DMS153 treated with DMSO at 0.1 percent for 48 hours (cell line): ENCODE results near the gene ARHGAP22.

Experiments
- DNase-seq: peaks from one replicate; lab custom pipeline; 2025; ENCODE audit not compliant: unreplicated experiment; lab: John Stamatoyannopoulos, UW

ARHGAP22 gene

DNA sequence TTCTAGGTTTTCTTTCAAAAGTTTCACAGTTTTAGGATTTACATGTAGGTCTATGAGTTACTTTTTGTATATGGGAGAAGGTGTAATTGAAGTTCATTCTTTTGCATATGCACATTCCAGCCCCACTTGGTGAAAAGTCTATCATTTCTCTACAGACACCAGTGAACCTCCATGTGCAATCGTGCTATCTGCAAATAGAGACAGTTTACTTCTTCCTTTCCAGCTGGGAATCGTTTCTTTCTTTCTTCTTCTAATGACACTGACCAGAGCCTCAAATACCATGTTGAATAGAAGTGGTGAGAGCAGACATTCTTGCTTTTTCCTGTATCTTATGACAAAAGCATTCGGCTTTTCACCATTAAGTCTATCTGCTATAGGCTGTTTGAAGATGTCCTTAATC lies 122.7 kb downstream of the ARHGAP22 start:
- DNase-seq, result no peak

DNA sequence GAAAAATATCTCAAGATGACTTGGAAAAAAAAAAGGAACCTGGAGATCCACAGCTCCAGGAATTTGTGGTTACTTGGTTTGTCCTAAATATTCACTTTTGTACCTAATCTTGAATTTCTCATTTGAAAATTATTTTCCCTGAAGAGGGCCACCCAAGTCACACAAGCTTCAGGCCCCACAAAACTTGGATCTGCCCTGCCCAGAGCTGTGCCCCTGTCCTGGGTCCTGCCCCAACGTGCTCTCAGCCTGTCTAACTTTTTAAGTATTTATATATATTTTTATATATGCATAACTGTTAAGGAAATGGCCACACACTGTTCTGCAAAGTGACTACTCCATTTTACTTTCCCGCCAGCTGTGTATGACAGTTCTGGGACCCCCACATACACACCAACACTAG lies 123.5 kb downstream of the ARHGAP22 start:
- DNase-seq, result no peak

GRCh38 chr10:48480397-48481374 lies 124.2 kb downstream of the ARHGAP22 start:
- no peak for DNase-seq

DNA sequence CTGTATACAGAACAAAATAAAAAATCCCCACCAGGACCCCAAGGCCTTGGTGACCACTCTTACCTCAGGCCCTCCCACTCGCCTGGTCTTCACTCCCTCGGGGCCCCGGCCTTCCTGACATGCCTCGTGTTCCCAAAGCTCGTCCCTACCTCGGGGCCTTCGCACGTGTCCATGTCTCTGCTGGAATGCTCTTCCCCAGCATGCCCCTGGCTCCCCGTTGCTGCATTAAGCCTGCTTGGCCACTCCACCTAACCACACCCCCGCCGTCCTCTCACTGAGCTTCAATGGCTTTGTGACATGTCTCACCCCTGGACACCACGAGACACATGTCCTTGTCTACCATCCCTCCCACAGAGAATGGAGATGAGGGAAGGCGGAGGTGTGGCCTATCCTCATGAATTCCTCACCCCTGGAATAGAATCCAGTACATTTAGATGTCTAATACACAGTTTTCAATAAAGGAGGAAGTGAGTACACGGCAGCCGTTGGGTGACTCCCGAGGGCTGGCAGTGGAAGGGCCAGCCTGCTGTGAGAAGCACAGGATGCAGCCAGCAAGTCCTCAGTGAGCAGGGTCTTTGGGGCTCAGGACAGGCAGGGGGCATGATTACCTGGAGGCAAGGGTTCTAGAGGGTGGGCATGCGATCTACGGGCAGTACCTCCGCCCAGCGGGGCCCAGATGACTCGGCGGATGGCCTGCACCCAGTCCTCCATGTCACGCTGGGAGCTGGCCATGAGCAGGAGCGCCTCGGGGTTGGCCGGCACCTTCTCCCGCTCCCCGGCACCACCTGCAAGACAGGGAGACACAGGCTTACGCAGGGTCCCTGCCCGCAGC lies 125.7 kb downstream of the ARHGAP22 start:
- no peak for DNase-seq

DNA sequence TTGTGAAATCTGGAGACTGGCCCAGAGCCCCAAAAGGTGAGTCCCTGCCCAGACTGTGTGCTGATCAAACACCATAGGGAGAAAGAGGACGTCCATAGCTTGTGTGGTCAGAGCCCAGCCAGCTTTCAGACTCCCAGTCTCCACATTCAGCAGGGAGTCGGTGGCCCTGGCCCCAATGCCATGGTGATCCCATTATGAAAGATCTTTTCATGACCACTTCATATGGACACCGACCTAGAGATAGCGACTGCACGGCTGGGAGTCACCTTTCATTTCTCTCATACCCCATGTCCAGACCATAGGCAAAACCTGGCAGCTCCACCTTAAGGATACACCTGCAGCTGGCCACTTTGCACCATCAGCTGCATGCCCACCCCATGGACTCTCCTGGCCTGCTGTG lies 126.4 kb downstream of the ARHGAP22 start:
- no peak for DNase-seq

DNA sequence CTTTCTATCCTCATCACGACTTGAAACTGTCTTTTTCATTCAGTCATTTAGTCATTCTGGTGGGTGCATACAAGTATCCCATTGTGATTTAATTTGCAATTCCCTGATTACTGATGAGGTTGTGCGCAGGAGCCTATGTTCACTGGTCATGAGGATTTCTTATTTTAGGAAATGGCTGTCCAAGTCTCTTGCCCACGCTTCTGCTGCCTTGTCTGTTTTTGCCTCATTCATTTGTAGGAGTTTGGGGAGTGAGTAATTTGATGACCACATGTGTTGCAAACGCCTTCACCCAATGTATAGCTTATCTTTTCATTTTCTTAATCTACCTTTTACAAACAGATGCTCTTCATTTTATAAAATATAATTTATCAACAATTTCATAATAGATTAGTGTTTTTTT lies 127.3 kb downstream of the ARHGAP22 start:
- DNase-seq, result no peak

GRCh38 chr10:48477141-48477540 lies 127.7 kb downstream of the ARHGAP22 start:
- DNase-seq, result no peak

- DNase-seq, result no peak
These were observed 128.4 kb downstream of the ARHGAP22 start for GRCh38 chr10:48476279-48476982.

- no peak for DNase-seq
These were observed 129.0 kb downstream of the ARHGAP22 start for GRCh38 chr10:48475943-48476278.

GRCh38 chr10:48474765-48475365 lies 130.0 kb downstream of the ARHGAP22 start:
- DNase-seq, result no peak

GRCh38 chr10:48473704-48474103 lies 131.2 kb downstream of the ARHGAP22 start:
- DNase-seq, result no peak

DNA sequence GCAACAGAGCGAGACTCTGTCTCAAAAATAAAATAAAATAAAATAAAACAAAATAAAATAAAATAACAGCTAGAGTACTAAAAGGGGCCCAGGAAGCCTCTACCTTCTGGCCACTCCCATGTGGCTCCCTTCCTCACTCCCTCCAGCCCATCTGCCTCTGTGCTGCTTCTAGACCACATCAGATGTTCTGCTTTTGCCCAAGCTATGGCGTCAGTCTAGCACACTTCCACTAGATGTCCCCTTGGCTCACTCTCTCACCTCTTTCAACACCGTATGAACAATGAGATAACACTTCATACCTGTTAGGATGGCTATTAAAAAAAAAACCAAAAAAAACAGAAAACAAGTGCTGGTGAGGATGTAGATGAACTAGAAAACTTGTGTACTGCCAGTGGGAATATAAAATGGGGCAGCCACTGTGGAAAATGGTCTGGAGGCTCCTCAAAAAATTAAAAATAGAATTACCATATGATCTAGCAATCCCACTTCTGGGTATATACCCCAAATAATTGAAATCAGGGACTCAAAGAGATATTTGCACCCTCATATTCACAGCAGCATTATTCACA lies 132.3 kb downstream of the ARHGAP22 start:
- no peak for DNase-seq

GRCh38 chr10:48470893-48471805 lies 133.7 kb downstream of the ARHGAP22 start:
- DNase-seq, result no peak

- no peak for DNase-seq
These were observed 134.6 kb downstream of the ARHGAP22 start for GRCh38 chr10:48470115-48470892.

GRCh38 chr10:48469516-48470020 lies 135.3 kb downstream of the ARHGAP22 start:
- no peak for DNase-seq

GRCh38 chr10:48468866-48469511 lies 135.9 kb downstream of the ARHGAP22 start:
- no peak for DNase-seq

DNA sequence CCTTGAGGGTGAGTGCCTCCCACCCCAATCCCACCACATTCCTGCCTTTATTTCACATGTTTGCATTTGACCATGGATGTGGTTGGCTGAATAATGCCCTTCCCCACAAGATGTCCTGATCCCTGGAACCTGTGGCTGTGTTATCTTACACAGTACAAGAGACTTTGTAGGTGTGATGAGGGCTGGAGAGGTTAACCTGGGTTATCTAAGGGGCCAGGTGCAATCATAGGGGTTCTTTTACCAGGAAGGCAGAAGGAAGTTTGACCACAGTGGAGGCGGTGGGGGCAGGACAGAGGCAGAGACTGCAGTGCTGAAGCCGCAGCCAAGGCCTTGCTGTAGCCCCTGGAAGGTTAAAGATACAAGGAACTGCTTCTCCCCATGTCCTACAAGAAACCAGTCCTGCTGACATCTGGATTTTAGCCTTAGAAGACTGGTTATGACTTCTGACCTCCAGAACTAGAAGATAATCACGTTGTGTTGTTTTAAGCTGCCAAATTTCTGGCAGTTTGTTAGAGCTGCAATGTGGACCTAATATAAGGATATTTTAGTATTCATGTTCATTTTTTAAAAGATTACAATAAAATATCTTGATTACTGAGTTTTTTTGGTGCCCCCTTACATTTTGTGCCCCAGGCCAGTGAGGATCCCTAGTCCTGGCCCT lies 136.6 kb downstream of the ARHGAP22 start:
- no peak for DNase-seq

DNA sequence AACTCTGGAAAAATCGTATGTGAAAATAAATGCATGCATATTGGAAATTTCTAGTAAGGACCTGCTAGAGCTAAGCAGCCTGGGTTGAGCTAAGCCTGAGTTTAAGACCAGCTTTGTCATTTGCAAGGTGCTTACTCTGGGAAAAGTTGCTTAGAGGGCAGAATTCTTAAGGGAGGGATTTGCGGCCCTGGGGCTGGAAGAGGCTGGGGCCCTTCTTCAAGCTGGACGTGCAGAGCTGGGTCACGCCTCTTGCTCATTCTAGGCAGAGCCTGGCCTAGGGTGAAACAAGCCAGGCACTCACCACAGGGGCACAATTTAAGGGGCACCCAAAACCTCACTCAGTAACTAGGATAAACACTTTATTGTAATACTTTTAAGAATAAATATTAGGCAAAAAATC lies 137.2 kb downstream of the ARHGAP22 start:
- no peak for DNase-seq
